SH-SY5Y (cell line): Measurements from ENCODE around the gene RBM33.

Source experiments
- GATA2 ChIP-seq: IDR thresholded peaks from 2 replicates; pipeline ENCODE4 v1.6.1; 2011; ENCODE audit warnings: mild to moderate bottlenecking, low read depth, low read length
- GATA3 ChIP-seq: IDR thresholded peaks from 2 replicates; pipeline ENCODE4 v1.6.1; 2011; ENCODE audit warnings: low read depth, mild to moderate bottlenecking, low read length, moderate library complexity

- TF ChIP-seq GATA2 (no peak), GATA3 (no peak)
Measured at GRCh38 chr7:155820788-155821187, 176.3 kb downstream of the RBM33 start.
